ENCODE data around the gene NKX2-4. TPM values are rescaled to one million over a fixed set of nuclear protein-coding genes. Genes with fewer than 3 reads are reported as not detected.

NKX2-4 gene
- total and polyA plus RNA-seq, 10 of the 15 experiments (the other 5 are each of a cell fraction or from before 2014, with no cell fraction given) = not detected

DNA sequence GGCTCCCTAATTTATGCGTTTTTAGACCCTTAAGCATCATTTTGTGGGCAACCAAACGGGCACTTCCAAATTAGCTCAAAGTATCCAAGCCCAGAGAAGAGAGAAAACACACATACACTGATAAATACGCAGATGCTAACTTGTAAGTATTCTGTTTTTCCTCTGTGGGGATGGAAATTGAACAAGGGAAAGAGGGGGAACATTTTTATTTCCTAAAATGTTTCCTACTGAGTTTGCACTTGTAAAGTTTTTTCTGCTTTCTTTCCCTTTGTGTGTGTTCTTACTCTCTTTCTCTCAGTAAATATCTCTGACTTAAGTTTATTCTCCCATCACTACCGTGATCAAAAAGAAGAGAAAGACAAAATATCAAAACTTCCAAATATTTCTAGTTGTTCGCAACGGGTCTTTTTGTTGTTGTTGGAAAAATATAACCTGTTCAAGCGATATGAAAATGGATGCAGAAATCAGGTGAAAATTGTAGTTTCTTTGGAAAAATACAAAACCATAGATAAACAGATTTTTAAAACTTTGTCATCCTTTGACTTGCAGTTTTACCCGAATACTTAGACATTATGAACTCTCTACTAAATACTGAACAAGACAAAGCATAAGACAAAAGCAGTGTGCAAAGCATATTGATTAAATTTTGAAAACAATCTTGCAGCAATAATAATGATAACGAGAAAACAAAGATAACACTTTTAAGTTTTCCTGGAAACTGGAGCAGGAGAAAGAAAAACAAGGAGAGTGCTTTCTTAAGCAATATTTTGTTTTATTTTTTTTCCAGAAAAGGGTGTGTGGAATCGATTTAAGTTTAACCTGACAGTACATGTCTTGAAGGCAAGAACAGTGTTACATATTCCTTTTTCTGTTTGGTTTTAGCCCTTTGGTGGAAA, 1.0 kb upstream of the NKX2-4 start (continued):
- TF ChIP-seq SREBF1 (IDR thresholded peaks at IDR 0.05; ENCODE audit: low read length) (no peak), E2F4 (IDR thresholded peaks at IDR 0.05; ENCODE audit: low read depth, low read length) (no peak)

DNA sequence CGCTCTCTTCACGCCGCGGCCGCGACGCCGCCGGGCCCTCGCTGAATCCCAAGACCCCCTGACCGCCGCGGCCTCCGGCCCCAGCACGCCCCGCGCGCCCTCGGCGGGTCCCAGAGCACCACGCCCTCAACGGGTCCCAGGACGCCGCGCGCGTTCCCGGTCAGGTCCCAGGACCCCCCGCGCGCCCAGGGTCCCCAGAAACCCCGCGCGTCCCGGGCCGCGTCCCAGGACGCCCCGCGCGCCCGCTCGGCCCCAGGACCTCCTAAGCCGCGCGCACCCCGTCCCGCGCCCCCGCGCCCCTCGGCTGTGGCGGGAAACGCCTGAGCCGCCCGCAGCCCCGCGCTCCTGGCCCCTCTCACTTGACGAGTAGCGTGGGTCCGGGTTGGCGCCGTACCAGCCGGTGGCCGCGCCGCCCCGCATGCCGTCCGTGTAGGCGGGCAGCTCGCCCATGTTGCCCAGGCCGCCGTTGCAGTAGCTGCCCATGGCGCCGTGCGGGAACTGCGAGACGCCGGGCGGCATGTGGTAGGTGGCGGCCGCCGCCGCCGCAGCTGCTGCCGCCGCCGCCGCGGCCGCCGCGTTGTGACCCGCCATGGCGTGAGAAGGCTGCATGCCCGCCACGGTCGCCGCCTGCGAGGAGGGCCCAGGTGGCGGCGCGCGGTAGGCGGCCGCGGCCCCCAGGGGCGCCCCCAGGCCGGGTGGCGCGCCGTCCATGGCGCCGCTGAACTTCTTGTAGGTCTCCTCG, 556 bp downstream of the NKX2-4 start:
- WGBS (ENCODE audit: insufficient coverage, insufficient replicate concordance, low lambda C conversion rate, missing lambda C conversion rate) = 40% methylated on average over 27 of the region's 116 CpGs
- H3K79me2 ChIP-seq (ENCODE audit: control insufficient read depth, insufficient read depth, low read length) = no peaks in the 10 kb centered on the region
- no peak for FAIRE-seq
- DNase-seq (ENCODE audit: low read depth, low spot score) = no peak
- intact Hi-C loops (cut with micrococcal nuclease; ENCODE audit: unreplicated experiment) (loop anchor here (10.0 kb wide), 1 partner anchor 108 kb away; no protein-coding TSS in a partner anchor), in situ Hi-C loops (cut with MboI) (no loop called here)
- no peak overlapping the region for H2AFZ ChIP-seq (ENCODE audit: control insufficient read depth, low read depth, low read length)
- peaks cover 8 to 18% of the 10 kb centered on the region in 2 experiments; a peak in 3 of 4 replicates for H3K27me3 ChIP-seq (replicated peaks in 1 of 2; ENCODE audit: control insufficient read depth in 2 of 2, insufficient read depth in 2 of 2, low read length in 1 of 2)
- no peak overlapping the region for H3K27ac ChIP-seq (ENCODE audit: control insufficient read depth, insufficient read depth)
- ChIA-PET POLR2A (no interaction called here), RAD21 (ENCODE audit: unreplicated experiment) (no interaction called here), SMC1A (ENCODE audit: uncharacterized antibody, unreplicated experiment) (no interaction called here), CTCF (no interaction called here)
- H3K9ac ChIP-seq (ENCODE audit: control insufficient read depth, insufficient read depth, low read length) = no peak overlapping the region
- H3K9me3 ChIP-seq (replicated peaks; ENCODE audit: control insufficient read depth, insufficient read depth, low read length) = no peaks in the 10 kb centered on the region; the same call in 2 of the 3 replicates
- peak; percentile 50; the same call in 2 of the 3 replicates for ATAC-seq
- peak overlapping the region; percentile 71 for H3K4me2 ChIP-seq (ENCODE audit: control insufficient read depth, insufficient read depth)
- no peaks in the 10 kb centered on the region for H3K36me3 ChIP-seq (ENCODE audit: control insufficient read depth in 2 of 2, insufficient read depth in 2 of 2, low read length in 1 of 2)
- TF ChIP-seq NR2F1 (conservative IDR thresholded peaks at IDR 0.05) (no peak), MYB (IDR thresholded peaks at IDR 0.05; ENCODE audit: borderline replicate concordance, low read depth, low read length) (no peak), SUZ12 (IDR thresholded peaks at IDR 0.05; ENCODE audit: unreplicated experiment) (peak; percentile 22)
- no TSS peak for BruUV-seq (replicated peaks)
- H4K20me1 ChIP-seq (ENCODE audit: control insufficient read depth, insufficient read depth) = no peaks in the 10 kb centered on the region
- no peaks in the 10 kb centered on the region for H3K4me1 ChIP-seq (ENCODE audit: control insufficient read depth, insufficient read depth, low read length)
- no peak overlapping the region for H3K4me3 ChIP-seq

Data from GM12878 (cell line).